Tibial nerve (tissue), 4 donors: Measurements from ENCODE around the gene FAM50A. TPM values are rescaled to one million over a fixed set of nuclear protein-coding genes. Genes with fewer than 3 reads are reported as not detected.

ENCODE experiments used
- DNase-seq, 2 donors: peaks; one replicate each; pipeline ENCODE4 v3.0.0-alpha.2; 2019; ENCODE audit warnings: low spot score in 2 of 2
- H3K27ac ChIP-seq, 4 donors: fragments of 200-600 bp; sonication (generic) in 3 of 4; one replicate each; pipeline ENCODE4 v1.5.1; 2017 to 2019; ENCODE audit warnings: mild to moderate bottlenecking in 1 of 4
- H3K27me3 ChIP-seq, 2 donors: fragments of 200-600 bp; sonication (generic) in 1 of 2; one replicate each; pipeline versions ENCODE4 v1.5.1 to v1.6.0; 2017 to 2019
- H3K36me3 ChIP-seq, 3 donors: fragments of 200-600 bp; sonication (generic); one replicate each; pipeline ENCODE4 v1.5.1; 2018 to 2019
- H3K4me1 ChIP-seq, 4 donors: fragments of 200-600 bp; sonication (generic) in 3 of 4; one replicate each; pipeline ENCODE4 v1.5.1; 2017 to 2019
- H3K4me3 ChIP-seq, 4 donors: fragments of 200-600 bp; sonication (generic) in 3 of 4; one replicate each; pipeline ENCODE4 v1.5.1; 2017 to 2019; ENCODE audit warnings: mild to moderate bottlenecking in 1 of 4, moderate library complexity in 1 of 4
- H3K9me3 ChIP-seq, 4 donors: fragments of 200-600 bp; sonication (generic) in 3 of 4; one replicate each; pipeline ENCODE4 v1.5.1; 2017 to 2019
- EP300 ChIP-seq, 2 donors: sonication (generic); formaldehyde crosslinking; IDR thresholded peaks; one replicate each; pipeline ENCODE4 v1.6.1; 2017; ENCODE audit warnings: antibody characterized with exemption in 2 of 2, mild to moderate bottlenecking in 1 of 2
- POLR2A ChIP-seq, 2 donors: fragments of 450-650 bp; IDR thresholded peaks; one replicate each; pipeline ENCODE4 v1.6.1; 2017; ENCODE audit warnings: antibody characterized with exemption in 2 of 2, mild to moderate bottlenecking in 2 of 2, moderate library complexity in 2 of 2
- WGBS, 2 donors: methylation state at CpG; one replicate each; pipeline ENCODE4 v1.1.5; 2018; 5-methylcytosine and 5-hydroxymethylcytosine counted together
- total RNA-seq, 4 donors: library from RNA; depleted of rRNA; stranded (reverse); fragments of >200 nt; gene quantifications; one replicate each; pipeline ENCODE4 v1.1.0, GENCODE V29; 2016
- TF ChIP-seq, protein P1 (sequence below), 5 experiments: fragments of 200-600 bp in 3 of 5; fragments of 450-650 bp in 2 of 5; sonication (generic) in 3 of 5; IDR thresholded peaks; one replicate each; pipeline ENCODE4 v1.5.1; 2016 to 2019; ENCODE audit warnings: antibody characterized with exemption in 5 of 5, mild to moderate bottlenecking in 3 of 5, moderate library complexity in 2 of 5

The FAM50A gene
- total RNA-seq, 4 donors from 2014 or later: 47.5 to 90.6 (median 63.0) TPM

GRCh38 chrX:154472685-154473632 lies 29.0 kb downstream of the FAM50A start:
- H3K4me3 ChIP-seq: no peak overlapping the region
- no peak overlapping the region for H3K27ac ChIP-seq
- DNase-seq: no peak
- no peaks in the 10 kb centered on the region for H3K9me3 ChIP-seq
- peaks cover 0 to 3% (median 0%) of the 10 kb centered on the region in 4 donors for H3K4me1 ChIP-seq
- 74 to 78% methylated on average over 9 to 26 of the region's 28 CpGs for WGBS, 2 donors
- TF ChIP-seq EP300 (IDR thresholded peaks at IDR 0.05) (no peak), POLR2A (IDR thresholded peaks at IDR 0.05) (no peak)
- TF ChIP-seq, protein P1, sequence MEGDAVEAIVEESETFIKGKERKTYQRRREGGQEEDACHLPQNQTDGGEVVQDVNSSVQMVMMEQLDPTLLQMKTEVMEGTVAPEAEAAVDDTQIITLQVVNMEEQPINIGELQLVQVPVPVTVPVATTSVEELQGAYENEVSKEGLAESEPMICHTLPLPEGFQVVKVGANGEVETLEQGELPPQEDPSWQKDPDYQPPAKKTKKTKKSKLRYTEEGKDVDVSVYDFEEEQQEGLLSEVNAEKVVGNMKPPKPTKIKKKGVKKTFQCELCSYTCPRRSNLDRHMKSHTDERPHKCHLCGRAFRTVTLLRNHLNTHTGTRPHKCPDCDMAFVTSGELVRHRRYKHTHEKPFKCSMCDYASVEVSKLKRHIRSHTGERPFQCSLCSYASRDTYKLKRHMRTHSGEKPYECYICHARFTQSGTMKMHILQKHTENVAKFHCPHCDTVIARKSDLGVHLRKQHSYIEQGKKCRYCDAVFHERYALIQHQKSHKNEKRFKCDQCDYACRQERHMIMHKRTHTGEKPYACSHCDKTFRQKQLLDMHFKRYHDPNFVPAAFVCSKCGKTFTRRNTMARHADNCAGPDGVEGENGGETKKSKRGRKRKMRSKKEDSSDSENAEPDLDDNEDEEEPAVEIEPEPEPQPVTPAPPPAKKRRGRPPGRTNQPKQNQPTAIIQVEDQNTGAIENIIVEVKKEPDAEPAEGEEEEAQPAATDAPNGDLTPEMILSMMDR (IDR thresholded peaks at IDR 0.05): no peak
- H3K36me3 ChIP-seq: peaks cover 0 to 49% (median 0%) of the 10 kb centered on the region in 3 donors
- no peaks in the 10 kb centered on the region for H3K27me3 ChIP-seq

DNA sequence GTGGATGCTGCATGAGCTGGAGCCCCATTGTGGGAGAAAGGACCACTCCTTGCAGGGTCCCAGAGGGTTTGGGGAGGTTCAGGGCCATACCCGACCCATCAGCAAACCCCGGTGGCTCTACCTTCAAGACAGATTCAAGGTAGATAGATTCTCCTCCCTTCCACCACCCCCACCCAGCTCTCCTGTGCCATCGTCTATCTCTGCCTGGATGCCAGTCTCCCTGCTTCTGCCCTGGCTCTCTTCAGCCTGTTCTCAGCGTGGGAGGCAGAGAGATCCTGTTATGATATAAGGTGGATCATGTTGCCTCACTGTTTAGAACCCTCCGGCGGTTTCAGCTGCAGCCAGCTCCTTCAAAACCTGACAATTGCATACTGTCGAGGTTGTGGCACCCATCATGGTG lies 29.7 kb downstream of the FAM50A start:
- no peaks in the 10 kb centered on the region for H3K9me3 ChIP-seq
- no peak overlapping the region for H3K27ac ChIP-seq
- peaks cover 0 to 7% (median 0%) of the 10 kb centered on the region in 4 donors for H3K4me1 ChIP-seq
- no peak for TF ChIP-seq EP300 (IDR thresholded peaks at IDR 0.05)
- WGBS, 2 donors: 68 to 77% methylated on average over 5 to 7 of the region's 7 CpGs
- H3K4me3 ChIP-seq: no peak overlapping the region
- H3K36me3 ChIP-seq: peaks cover 0 to 42% (median 0%) of the 10 kb centered on the region in 3 donors
- no peaks in the 10 kb centered on the region for H3K27me3 ChIP-seq
- no peak for DNase-seq

- TF ChIP-seq EP300 (IDR thresholded peaks at IDR 0.05) (no peak), POLR2A (IDR thresholded peaks at IDR 0.05) (no peak)
- TF ChIP-seq, protein P1 (IDR thresholded peaks at IDR 0.05): no peak
- Histone ChIP-seq H3K9me3 (no peaks in the 10 kb centered on the region), H3K27me3 (no peaks in the 10 kb centered on the region), H3K27ac (no peak overlapping the region), H3K4me1 (peaks cover 0 to 12% (median 0%) of the 10 kb centered on the region in 4 donors), H3K36me3 (peaks cover 0 to 11% (median 0%) of the 10 kb centered on the region in 3 donors), H3K4me3 (no peak overlapping the region)
- DNase-seq: no peak
- 85 to 86% methylated on average over 7 to 8 of the region's 8 CpGs for WGBS, 2 donors
These were observed 32.9 kb downstream of the FAM50A start for GRCh38 chrX:154476821-154477220.

DNA sequence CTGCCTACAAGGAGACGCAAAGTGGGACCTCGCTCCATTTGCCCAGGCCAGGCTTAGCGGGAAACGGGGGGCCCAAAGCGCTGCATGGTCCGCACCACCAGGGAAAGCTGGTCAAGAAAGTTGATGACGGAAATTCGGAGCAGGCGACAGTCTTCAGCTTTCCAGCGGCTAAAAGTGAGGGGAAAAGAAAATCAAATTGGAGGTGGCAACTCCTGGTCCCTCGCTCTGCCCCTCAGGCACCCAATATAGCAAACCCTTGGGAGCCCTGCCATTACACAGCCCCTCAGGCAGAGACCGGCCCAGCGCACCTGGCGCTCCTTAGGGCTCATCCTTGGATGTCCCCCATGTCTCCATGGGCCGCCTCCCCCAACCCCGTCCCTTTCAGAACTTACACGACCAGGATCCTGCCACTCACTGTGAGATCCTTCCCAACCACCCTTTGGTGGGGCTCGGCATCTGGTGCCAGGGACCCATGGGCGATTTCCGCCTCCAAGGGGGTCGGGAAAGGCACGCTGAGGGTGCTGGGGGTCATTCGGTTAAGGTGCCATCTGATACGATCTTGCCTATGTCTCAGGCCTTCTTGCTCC lies 34.0 kb downstream of the FAM50A start:
- WGBS, 2 donors: 60 to 67% methylated on average over 24 of the region's 24 CpGs
- Histone ChIP-seq H3K27me3 (no peaks in the 10 kb centered on the region), H3K4me1 (peaks cover 0 to 12% (median 0%) of the 10 kb centered on the region in 4 donors), H3K27ac (peak overlapping the region; percentile 74 to 90 (median 77)), H3K36me3 (no peaks in the 10 kb centered on the region), H3K4me3 (peak overlapping the region; percentile 31 to 63 (median 46)), H3K9me3 (no peaks in the 10 kb centered on the region)
- DNase-seq: no peak
- TF ChIP-seq POLR2A (IDR thresholded peaks at IDR 0.05) (no peak), EP300 (IDR thresholded peaks at IDR 0.05) (no peak)
- TF ChIP-seq, protein P1 (IDR thresholded peaks at IDR 0.05): no peak

DNA sequence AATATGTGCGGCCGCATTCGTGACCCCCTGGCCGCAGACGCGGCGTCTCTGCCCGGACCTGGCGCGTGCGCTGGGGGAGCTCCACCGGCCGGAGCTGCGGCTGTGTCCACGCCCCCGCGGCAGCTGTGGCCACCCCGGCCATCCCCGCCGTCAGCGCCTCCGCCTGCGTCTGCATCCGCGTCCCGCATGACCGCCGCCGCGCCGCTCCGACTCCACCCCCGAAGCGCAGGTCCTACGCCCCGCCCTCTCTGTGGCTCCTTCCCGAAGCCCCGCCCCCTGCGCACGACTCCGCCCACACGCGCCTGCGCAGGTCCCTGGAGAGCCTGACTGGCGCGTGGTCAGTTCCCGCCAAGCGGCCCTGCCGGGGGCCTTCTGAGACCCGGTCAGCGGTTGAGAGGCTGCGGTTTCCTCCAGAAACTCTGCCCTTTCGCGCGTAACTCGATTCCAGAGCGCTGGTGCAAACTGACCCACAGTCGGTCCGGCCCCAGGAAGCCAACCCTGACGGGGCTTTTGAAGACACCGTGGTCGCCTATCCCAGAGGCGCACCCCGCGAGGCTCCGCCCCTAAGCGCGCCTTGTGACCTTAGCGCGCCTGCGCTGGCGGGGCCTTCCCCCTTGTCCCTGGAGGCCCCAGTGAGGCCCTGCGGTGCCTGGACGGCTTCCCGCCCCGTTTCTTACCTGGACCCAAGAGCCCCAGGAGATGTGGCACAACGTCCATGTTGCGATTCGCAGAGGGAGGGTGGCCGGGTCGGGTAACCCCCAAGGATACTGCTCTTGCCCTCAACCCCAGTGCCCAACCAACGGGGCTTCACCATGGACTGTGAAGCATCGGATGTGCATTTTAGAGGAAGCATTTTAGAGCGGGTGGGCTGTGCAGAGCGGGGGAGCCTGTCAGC lies 35.0 kb downstream of the FAM50A start, which contains the start of gene LAGE3:
TSS of gene LAGE3 (minus strand) at position 554 of the 895 bp plus-strand sequence. CDS start at position 188, 366 bp downstream.
- H3K4me3 ChIP-seq: peak within 1 kb of the TSS; percentile 31 to 63 (median 46)
- H3K27me3 ChIP-seq: no peaks in the 10 kb centered on the region
- TF ChIP-seq EP300 (IDR thresholded peaks at IDR 0.05): peak; percentile 77 to 82
- TF ChIP-seq, protein P1 (IDR thresholded peaks at IDR 0.05): no peak
- TF ChIP-seq POLR2A (IDR thresholded peaks at IDR 0.05): peak; percentile 24 to 57
- no peaks in the 10 kb centered on the region for H3K9me3 ChIP-seq
- peak within 1 kb of the TSS; percentile 74 to 90 (median 82) for H3K27ac ChIP-seq
- 9 to 49% methylated on average over 7 to 65 of the region's 85 CpGs for WGBS, 2 donors
- peaks cover 0 to 12% (median 0%) of the 10 kb centered on the region in 4 donors for H3K4me1 ChIP-seq
- DNase-seq: peak; percentile 86 to 90
- H3K36me3 ChIP-seq: peaks cover 0 to under 1% (median 0%) of the 10 kb centered on the region in 3 donors
